GM19035 (cell line): ENCODE data around the gene COX6A2.
A peak's percentile ranks its signal among the peaks of the same experiment; 100 is the strongest.
"Not testable (repeated sequence)": the region's sequence is repeated elsewhere in the genome, so short reads cannot be mapped to it uniquely, and the experiment has no call there.

Source experiments
- ATAC-seq: cut with Tn5 transposase; IDR thresholded peaks from one replicate; pipeline ENCODE4 v1.9.1; 2021; ENCODE audit not compliant: unreplicated experiment

Gene COX6A2

DNA sequence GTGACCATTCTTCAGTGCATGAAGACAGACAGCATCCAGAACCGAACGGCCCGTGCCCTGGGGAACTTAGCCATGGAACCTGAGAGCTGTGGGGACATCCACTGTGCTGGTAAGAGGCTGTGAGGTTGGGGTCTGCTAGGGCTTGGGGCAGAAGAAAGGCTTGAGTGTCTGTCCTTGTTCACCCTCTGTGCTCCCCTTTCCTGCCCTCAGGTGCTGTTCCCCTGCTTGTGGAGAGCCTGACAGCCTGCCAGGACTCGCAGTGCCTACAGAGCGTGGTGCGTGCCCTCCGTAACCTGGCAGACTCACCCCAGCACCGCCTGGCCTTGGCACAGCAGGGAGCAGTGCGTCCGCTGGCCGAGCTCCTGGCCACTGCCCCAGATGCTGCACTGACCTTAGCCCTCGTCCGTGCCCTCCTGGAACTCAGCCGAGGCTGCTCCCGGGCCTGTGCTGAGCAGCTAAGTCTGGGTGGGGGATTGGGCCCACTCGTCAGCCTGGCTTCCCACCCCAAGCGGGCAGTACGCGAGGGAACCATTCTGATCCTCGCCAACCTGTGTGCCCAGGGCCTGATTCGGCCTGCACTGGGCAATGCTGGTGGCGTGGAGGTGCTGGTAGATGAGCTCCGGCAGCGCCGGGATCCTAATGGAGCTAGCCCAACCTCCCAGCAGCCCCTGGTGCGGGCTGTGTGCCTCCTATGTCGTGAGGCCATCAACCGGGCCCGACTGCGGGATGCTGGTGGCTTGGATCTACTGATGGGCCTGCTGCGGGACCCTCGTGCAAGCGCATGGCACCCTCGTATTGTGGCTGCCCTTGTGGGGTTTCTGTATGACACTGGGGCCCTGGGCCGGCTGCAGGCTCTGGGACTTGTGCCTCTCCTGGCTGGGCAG is 34.0 kb upstream of the COX6A2 start:
- ATAC-seq = no peak

- no peak for ATAC-seq
Observed at GRCh38 chr16:31461201-31461920, 33.2 kb upstream of the COX6A2 start.

GRCh38 chr16:31460582-31461002 is 32.4 kb upstream of the COX6A2 start:
- no peak for ATAC-seq

GRCh38 chr16:31459687-31460581 is 31.8 kb upstream of the COX6A2 start:
- peak; percentile 72 for ATAC-seq

DNA sequence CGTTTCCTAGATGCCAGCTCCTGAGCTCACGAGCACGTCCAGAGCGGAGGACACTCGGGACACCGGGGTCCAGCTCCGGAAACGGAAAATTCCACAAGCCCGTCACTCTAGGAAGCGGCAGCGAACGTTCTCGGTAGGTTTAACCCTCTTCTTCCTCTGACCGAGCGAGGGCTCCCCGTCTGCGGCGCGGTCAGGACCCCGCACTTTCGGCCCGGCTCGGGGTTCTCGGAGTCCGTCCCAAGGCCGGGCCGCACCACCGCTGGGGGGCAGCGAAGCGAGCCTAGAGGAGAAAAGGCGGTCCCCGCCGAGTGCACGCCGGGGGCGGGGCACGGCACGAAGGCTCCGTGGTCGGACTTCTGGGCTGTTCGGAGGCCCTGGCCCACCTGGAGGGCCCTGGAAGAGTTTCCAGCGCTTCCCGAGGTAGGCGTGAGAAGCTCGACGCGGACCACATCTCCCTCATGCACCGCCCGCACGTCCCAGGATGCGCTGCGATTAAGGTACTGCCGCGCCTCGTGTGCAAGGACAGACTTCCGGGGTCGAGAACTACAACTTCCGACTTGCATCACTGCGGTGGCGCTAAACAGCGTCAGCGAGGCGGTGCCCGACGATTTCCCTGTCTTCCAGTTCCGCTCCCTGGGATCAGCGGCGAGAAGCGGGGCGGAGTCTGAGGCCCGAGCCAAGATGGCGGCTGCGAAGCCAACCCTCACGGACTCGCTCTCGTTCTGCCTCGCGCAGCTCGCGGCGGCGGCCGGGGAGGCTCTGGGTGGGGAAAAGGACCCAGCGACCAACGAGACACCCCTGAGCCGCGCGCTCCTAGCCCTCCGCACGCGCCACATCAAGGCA is 30.9 kb upstream of the COX6A2 start, which contains the start of gene ARMC5:
Gene ARMC5 (plus strand): TSS at position 658 of the 843 bp plus-strand sequence. CDS start 24 bp downstream, at position 682.
- ATAC-seq = peak; percentile 74

GRCh38 chr16:31458073-31458843 is 30.1 kb upstream of the COX6A2 start:
- ATAC-seq = peak; percentile 4

DNA sequence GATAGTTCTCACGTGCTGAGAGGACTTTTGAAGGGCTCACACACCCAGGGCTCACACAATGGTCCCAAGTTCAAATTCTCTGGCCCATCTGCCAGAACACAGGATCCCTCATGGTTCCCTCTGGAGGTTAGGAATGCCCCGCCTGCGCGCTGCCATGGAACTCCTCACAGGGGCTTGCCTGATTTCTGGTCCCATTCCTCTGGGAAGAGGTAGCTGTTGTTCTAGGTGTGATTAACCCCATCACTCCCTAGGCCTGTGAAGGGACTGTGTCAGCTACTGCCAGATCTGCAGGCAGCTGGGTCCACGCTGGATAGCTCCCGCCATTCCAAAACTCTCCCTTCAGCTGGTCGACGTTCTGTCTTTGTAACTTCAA is 28.8 kb upstream of the COX6A2 start:
- no peak for ATAC-seq

DNA sequence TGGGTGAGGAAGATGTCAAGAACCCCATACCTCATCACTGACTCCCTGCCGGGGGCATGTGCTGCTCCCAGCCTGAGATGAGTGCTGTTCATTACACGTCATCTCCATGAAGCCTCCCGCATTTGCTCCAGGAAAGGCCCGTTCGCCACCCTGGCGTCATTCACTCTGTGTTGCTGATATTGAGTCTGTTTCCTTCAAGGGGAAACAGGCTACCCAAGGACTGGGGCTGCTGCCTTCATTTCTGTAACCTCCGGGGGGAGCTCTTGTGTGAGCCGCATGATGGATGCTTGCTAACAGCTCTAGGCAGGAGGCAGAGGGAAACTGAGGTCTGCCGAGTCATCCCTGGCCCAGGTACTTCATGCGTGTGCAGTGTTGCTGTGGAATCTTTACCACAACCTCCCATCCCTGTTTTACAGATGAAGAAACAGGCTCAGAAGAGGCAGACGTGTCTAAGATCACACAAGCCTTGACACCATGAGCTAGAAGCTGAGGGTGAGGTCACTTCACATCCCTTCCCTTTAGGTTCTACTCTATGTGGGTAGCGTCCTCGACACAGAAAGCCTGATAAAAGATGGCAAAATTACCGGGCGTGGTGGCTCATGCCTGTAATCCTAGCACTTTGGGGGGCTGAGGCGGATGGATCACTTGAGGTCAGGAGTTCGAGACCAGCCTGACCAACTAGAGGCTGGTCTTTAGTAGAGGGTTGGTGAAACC is 27.6 kb upstream of the COX6A2 start:
- no peak for ATAC-seq

GRCh38 chr16:31453255-31454204 is 25.4 kb upstream of the COX6A2 start:
- ATAC-seq = no peak

- ATAC-seq = no peak
Observed at GRCh38 chr16:31452631-31453106, 24.5 kb upstream of the COX6A2 start.

GRCh38 chr16:31451681-31452351 is 23.7 kb upstream of the COX6A2 start:
- ATAC-seq = no peak

DNA sequence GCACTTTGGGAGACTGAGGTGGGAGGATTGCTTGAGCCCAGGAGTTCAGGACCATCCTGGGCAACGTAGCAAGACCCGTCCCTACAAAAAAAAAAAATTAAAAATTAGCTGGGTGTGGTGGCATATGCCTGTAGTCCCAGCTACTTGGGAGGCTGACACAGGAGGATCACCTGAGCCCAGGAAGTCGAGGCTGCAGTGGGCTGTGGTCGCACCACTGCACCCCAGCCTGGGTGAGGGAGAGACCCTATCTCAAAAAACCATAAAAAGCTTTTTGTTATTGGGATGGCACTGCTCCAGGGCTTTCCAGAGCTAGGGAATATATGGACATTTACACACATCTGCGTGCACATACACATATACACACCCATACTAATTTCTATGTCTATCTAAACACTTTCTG is 23.0 kb upstream of the COX6A2 start:
- no peak for ATAC-seq

DNA sequence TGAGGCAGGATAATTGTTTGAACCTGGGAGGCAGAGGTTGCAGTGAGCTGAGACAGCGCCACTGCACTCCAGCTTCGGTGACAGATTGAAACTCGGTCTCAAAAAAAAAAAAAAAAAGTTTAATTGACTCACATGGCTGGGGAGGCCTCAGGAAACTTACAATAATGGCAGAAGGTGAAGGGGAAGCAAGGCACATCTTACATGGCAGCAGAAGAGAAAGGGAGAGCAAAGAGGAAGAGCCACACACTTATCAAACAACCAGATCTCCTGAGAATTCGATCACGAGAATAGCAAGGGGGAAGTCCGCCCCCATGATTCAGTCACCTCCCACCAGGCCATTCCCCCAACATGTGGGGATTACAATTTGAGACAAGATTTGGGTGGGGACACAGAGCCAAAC is 17.8 kb upstream of the COX6A2 start:
- not testable (repeated sequence) for ATAC-seq

DNA sequence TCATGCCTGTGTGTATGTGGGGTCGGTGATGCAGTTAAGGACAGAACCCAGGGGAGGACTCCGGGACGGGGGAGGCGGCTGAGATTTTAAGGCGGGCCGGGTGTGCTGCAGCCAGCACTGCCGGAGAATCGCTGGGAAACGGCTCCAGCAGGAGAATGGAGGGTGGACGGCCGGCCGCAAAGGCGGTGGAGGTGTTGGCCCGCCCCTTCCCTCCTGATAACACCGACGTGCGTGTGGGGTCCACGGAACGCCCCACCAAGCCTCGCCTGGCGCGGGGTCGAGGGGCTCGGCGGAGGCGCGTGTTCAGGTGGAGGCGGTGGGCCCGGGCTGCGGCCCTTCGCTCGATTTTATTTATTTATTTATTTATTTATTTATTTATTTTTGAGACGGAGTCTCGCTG is 13.8 kb upstream of the COX6A2 start:
- no peak for ATAC-seq

GRCh38 chr16:31440516-31441184 is 12.5 kb upstream of the COX6A2 start:
- ATAC-seq = no peak

DNA sequence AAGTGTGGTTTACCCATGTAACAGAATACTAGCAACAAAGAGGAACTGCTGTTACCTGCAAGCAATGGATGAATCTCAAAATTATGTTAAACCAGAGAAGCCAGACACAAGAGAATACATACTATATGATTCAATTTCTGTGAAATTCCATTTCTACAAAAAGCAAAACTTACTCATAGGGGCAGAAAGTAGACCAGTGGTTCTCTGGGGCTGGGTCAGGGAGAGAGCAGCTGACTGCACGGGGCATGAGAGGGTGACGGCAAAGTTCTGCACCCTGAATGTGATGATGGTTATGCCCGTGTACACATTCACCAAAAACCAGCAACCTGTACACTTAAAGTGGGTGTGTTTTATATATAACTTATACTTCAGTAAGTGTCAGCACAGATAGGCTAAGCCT is 11.4 kb upstream of the COX6A2 start:
- ATAC-seq = no peak
